ENCODE results near the gene SEC14L1. TPM values are rescaled to one million over a fixed set of nuclear protein-coding genes. Genes with fewer than 3 reads are reported as not detected.

SEC14L1 gene
- 57.7 TPM for total RNA-seq

GRCh38 chr17:77140878-77141767 lies at the start of gene SEC14L1:
Gene SEC14L1 (plus strand): TSS chr17:77140969. CDS start chr17:77143597, 2,628 bp downstream.

Small RNA genes within 50 kb of the gene (small RNA-seq; reads per million reads assigned to genes)
- not detected for gene RNU4-47P

Measured in diencephalon (tissue), 1 donor.